ENCODE data around the gene PDE1A.
"Not testable (repeated sequence)": the region's sequence is repeated elsewhere in the genome, so short reads cannot be mapped to it uniquely, and the experiment has no call there.

PDE1A gene

GRCh38 chr2:182280118-182280517 is 146.7 kb downstream of the PDE1A start:
- DNase-seq (ENCODE audit: low read depth, low spot score) = no peak

GRCh38 chr2:182276662-182277061 is 150.2 kb downstream of the PDE1A start:
- DNase-seq (ENCODE audit: low read depth, low spot score) = not testable (repeated sequence)

DNA sequence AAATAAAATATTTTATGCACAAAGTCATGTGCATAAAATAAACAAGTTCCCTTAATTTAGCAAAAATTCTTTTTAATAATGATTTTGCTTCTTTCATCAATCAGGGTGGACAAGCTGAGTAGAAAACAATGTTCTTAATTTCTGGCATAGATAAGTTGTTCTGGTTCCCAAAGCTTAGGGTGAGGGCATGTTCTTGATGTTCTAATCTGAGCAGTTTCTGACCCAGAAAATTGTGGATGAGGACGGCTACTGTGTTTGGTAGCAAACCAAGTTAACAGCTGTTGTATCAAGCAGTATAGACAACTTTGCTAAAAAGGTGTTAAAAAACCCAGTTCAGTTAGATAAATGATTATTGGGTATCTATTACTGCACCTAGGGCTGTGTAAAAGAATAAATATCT is 158.9 kb downstream of the PDE1A start:
- no peak for DNase-seq (ENCODE audit: low read depth, low spot score)

GRCh38 chr2:182266909-182267308 is 159.9 kb downstream of the PDE1A start:
- DNase-seq (ENCODE audit: low read depth, low spot score) = no peak

DNA sequence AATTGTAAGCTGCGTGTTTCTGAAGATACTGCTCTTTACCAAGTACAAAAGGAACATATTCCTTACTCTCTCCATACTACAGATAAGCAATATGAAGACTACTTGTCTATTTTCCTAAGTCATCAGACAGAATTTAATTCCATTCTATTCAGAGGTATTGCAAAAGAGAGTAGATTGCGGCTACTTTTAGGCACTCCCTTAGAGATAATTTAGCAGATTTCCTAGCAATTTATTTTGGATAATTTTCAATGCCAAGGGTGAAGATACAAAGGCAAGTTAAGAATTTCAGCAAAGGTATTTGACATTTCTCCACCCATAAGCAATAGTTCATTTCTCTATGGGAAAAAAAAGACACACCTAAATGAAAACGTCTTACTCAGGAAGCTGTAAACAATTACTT is 161.1 kb downstream of the PDE1A start:
- DNase-seq (ENCODE audit: low read depth, low spot score) = no peak

- DNase-seq (ENCODE audit: low read depth, low spot score) = no peak
These were observed 164.9 kb downstream of the PDE1A start for GRCh38 chr2:182261860-182262387.

DNA sequence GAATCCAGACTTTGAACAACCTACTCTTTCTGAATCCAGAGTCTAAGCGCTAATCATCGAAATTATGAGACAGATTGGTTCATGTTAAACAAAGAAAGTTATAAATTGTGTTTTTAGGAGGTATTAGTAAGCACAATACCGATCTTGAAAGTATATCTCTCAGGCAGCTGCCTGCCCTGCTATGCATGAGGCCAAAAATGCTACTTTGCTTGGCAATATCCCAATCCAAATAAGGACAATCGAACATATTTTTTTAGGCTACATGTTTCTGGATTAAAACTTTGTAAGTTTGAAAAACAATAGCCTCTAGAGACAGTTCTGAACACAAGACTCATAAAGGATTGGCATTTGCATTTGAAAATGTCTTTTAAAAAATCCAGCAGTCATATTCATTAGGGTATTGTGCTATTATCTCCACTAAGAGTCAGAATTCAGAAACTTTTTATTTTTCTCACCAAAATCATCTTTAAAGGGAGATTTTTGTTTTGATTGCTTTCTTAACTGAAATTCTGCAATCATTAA is 167.1 kb downstream of the PDE1A start:
- DNase-seq (ENCODE audit: low read depth, low spot score) = no peak

- no peak for DNase-seq (ENCODE audit: low read depth, low spot score)
These were observed 174.3 kb downstream of the PDE1A start for GRCh38 chr2:182252534-182252933.

- DNase-seq (ENCODE audit: low read depth, low spot score) = no peak
These were observed 177.9 kb downstream of the PDE1A start for GRCh38 chr2:182248898-182249297.

DNA sequence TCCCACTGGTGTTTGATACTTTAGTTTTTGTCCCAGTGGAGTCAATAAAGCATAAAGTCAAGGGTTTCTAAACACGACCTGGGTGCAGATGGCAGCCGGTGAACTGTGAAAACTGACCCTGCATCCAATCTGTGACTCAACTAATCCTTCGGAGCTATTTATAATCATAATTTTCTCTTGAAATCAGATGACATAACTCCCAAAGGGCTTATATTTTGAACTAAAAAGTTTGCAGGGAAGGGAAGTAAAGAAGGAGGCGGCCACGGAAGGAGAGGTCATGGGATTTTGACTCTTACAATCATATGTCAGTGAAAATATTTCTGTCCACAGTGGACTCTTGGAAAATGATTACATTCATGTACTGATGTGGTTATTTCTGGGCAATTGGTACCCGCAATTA is 178.5 kb downstream of the PDE1A start:
- no peak for DNase-seq (ENCODE audit: low read depth, low spot score)

DNA sequence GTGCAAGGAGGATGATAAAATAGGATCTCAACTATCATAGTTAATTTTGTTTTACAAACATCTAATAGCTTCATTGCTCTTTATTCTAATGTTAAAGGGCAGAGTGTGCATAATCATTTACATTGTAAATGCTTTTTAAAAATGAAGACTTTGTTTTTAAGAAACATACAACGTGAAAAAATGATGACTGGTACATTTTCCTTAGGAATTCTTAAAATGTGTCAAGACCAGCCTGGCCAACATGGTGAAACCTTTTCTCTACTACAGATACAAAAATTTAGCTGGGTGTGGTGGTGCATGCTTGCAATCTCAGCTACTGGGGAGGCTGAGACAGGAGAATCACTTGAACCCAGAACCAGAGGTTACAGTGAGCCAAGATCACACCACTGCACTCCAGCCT is 179.0 kb downstream of the PDE1A start:
- no peak for DNase-seq (ENCODE audit: low read depth, low spot score)

- no peak for DNase-seq (ENCODE audit: low read depth, low spot score)
These were observed 180.9 kb downstream of the PDE1A start for GRCh38 chr2:182245963-182246362.

- DNase-seq (ENCODE audit: low read depth, low spot score) = no peak
These were observed 184.2 kb downstream of the PDE1A start for GRCh38 chr2:182242609-182243008.

GRCh38 chr2:182241936-182242335 is 184.9 kb downstream of the PDE1A start:
- DNase-seq (ENCODE audit: low read depth, low spot score) = no peak

GRCh38 chr2:182240862-182241371 is 185.9 kb downstream of the PDE1A start:
- peak; percentile 8 for DNase-seq (ENCODE audit: low read depth, low spot score)

DNA sequence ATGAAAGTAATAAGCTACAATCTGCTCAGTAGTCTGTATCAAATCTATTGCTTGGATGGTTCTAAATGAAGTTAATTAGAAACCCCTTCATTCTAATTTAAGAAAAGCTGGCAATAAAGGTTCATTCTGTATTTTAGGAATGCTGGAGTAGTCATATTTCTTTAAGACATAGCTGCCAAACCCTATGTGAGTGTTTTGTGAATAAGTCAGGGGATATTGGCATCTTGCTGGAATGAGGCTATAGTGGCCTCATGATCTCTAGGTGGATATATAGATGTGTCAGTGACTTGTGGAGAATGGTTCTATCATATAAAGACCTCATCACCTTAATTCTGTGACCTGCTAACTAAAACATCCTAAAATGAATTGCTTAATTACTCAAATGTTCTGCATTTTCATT is 196.3 kb downstream of the PDE1A start:
- DNase-seq (ENCODE audit: low read depth, low spot score) = no peak

GRCh38 chr2:182229297-182229696 is 197.5 kb downstream of the PDE1A start:
- no peak for DNase-seq (ENCODE audit: low read depth, low spot score)

DNA sequence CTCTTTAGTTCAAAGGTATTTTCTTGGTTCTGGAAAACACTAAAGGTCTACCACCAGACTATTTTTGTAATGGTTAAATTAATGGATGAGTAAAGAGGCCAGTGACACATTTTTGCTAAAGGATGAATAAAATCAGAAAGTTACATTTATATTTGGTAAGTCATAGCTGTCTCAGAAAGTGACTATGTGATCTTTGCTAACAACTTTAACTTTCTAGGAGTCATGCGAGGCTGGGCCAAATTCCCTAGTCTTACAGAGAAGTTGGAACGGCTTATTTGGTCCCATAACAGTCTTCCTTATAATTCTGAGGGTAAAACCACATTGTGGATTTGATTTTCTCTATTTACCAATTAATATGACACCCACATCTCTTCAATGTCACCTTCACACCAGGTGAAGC is 198.1 kb downstream of the PDE1A start:
- DNase-seq (ENCODE audit: low read depth, low spot score) = no peak

GRCh38 chr2:182228073-182228473 is 198.8 kb downstream of the PDE1A start:
- DNase-seq (ENCODE audit: low read depth, low spot score) = no peak

DNA sequence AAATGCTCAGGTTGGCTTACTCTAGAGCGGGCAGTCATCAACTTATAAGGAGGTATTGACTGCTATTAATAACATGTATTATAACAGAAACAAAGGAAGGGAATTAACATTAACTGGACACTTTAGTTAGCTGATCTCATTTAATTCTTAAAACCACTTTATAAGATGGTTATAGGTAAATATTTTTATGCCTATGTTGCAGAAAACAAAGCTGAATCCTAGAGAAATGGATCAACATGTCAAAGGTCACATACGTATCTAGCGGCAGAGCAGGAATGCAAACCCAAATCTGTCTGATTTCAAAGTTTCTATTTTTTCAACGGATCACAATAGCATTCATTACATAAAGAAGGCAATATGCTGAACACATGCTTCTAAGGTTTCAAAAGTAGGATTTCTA is 200.0 kb downstream of the PDE1A start:
- no peak for DNase-seq (ENCODE audit: low read depth, low spot score)

- DNase-seq (ENCODE audit: low read depth, low spot score) = no peak
These were observed 202.2 kb downstream of the PDE1A start for GRCh38 chr2:182224669-182225068.

- no peak for DNase-seq (ENCODE audit: low read depth, low spot score)
These were observed 205.8 kb downstream of the PDE1A start for GRCh38 chr2:182220998-182221397.

DNA sequence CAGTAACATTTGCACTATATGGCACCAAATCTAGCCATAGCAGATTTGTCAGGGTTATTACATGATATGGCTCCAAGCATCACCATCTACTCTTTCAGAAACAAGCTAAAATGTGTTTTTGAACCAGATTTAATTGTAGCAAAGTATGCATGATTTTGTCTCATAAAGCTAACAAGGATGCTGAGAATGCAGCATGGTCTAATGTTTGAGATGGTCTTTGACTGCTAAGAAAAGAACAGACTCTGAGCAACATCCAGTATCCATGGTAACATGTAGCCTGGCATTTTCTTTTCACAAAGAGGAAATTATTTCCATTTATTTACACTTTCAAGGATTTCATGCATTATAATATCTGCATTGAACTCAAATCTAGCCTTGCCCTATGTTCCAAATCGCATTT is 206.5 kb downstream of the PDE1A start:
- DNase-seq (ENCODE audit: low read depth, low spot score) = no peak

- DNase-seq (ENCODE audit: low read depth, low spot score) = no peak
These were observed 216.2 kb downstream of the PDE1A start for GRCh38 chr2:182210669-182211068.

Data from ELF-1 (cell line).